Measurements from ENCODE around the gene RFK. TPM values are rescaled to one million over a fixed set of nuclear protein-coding genes. Genes with fewer than 3 reads are reported as not detected.
A peak's percentile ranks its signal among the peaks of the same experiment; 100 is the strongest.

Gene RFK
- total RNA-seq, 4 donors from 2014 or later: 18.0 to 48.3 (median 24.9) TPM

- TF ChIP-seq POLR2A (IDR thresholded peaks at IDR 0.05): no peak
- TF ChIP-seq, protein P1, sequence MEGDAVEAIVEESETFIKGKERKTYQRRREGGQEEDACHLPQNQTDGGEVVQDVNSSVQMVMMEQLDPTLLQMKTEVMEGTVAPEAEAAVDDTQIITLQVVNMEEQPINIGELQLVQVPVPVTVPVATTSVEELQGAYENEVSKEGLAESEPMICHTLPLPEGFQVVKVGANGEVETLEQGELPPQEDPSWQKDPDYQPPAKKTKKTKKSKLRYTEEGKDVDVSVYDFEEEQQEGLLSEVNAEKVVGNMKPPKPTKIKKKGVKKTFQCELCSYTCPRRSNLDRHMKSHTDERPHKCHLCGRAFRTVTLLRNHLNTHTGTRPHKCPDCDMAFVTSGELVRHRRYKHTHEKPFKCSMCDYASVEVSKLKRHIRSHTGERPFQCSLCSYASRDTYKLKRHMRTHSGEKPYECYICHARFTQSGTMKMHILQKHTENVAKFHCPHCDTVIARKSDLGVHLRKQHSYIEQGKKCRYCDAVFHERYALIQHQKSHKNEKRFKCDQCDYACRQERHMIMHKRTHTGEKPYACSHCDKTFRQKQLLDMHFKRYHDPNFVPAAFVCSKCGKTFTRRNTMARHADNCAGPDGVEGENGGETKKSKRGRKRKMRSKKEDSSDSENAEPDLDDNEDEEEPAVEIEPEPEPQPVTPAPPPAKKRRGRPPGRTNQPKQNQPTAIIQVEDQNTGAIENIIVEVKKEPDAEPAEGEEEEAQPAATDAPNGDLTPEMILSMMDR (IDR thresholded peaks at IDR 0.05): no peak
- DNase-seq: no peak
- Histone ChIP-seq H3K36me3 (no peaks in the 10 kb centered on the region), H3K4me1 (peaks cover 0 to 19% (median 0%) of the 10 kb centered on the region in 4 donors), H3K9me3 (no peaks in the 10 kb centered on the region), H3K27ac (no peak overlapping the region), H3K4me3 (no peak overlapping the region), H3K27me3 (no peaks in the 10 kb centered on the region)
Measured at GRCh38 chr9:76404401-76404800, 10.2 kb upstream of the RFK start.

GRCh38 chr9:76403352-76403751, 9.1 kb upstream of the RFK start:
- peak overlapping the region in 1 of 4 donors; percentile 11 for H3K4me3 ChIP-seq
- TF ChIP-seq, protein P1 (IDR thresholded peaks at IDR 0.05): peak; percentile 35 to 84 (median 78)
- TF ChIP-seq POLR2A (IDR thresholded peaks at IDR 0.05): no peak
- no peaks in the 10 kb centered on the region for H3K9me3 ChIP-seq
- no peaks in the 10 kb centered on the region for H3K36me3 ChIP-seq
- no peaks in the 10 kb centered on the region for H3K27me3 ChIP-seq
- DNase-seq: no peak
- H3K27ac ChIP-seq: peak overlapping the region in 2 of 4 donors; percentile 39 to 50
- H3K4me1 ChIP-seq: peaks cover 0 to 19% (median 0%) of the 10 kb centered on the region in 4 donors

- Histone ChIP-seq H3K36me3 (no peaks in the 10 kb centered on the region), H3K27ac (peak overlapping the region in 2 of 4 donors; percentile 62 to 73), H3K27me3 (no peaks in the 10 kb centered on the region), H3K4me1 (peaks cover 0 to 19% (median 0%) of the 10 kb centered on the region in 4 donors), H3K4me3 (no peak overlapping the region), H3K9me3 (no peaks in the 10 kb centered on the region)
- peak in 1 of 3 donors; percentile 58 for DNase-seq
- TF ChIP-seq POLR2A (IDR thresholded peaks at IDR 0.05): no peak
- TF ChIP-seq, protein P1 (IDR thresholded peaks at IDR 0.05): peak in 3 of 6 experiments; percentile 25 to 34 (median 27)
Measured at GRCh38 chr9:76401580-76402354, 7.5 kb upstream of the RFK start.

- TF ChIP-seq, protein P1 (IDR thresholded peaks at IDR 0.05): no peak
- TF ChIP-seq POLR2A (IDR thresholded peaks at IDR 0.05): no peak
- H3K27ac ChIP-seq: peak overlapping the region in 2 of 4 donors; percentile 62 to 73
- no peaks in the 10 kb centered on the region for H3K36me3 ChIP-seq
- peaks cover 0 to 19% (median 0%) of the 10 kb centered on the region in 4 donors for H3K4me1 ChIP-seq
- no peak overlapping the region for H3K4me3 ChIP-seq
- no peaks in the 10 kb centered on the region for H3K27me3 ChIP-seq
- DNase-seq: no peak
- no peaks in the 10 kb centered on the region for H3K9me3 ChIP-seq
Measured at GRCh38 chr9:76401176-76401575, 7.0 kb upstream of the RFK start.

DNA sequence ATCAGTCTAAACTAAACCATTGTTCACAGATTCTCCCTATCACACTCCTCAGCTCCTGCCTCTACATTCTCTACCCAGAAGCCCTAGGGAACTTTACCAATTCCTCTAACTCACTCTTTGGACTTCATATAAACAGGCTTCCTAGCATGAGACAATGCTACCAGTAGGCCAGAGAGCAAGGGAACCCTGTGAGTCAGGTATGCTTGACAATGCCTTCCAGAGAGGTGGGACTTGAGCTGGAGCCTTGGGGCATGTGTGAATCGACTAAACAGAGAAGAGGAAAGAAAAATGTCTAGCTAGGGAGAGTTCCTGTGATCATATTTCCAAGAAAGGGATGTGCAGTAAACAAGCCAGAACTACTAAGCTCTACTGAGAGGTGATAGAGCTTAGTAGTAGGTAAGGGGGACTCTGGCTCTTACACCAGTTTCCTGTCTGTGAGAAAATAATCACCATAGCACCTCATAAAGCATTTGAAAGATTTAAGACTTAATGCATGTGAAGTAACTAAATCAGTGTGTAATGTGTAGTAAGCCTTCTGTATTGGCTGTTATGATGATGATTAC, 6.4 kb upstream of the RFK start:
- Histone ChIP-seq H3K4me1 (peaks cover 0 to 19% (median 0%) of the 10 kb centered on the region in 4 donors), H3K9me3 (no peaks in the 10 kb centered on the region), H3K27me3 (no peaks in the 10 kb centered on the region), H3K4me3 (no peak overlapping the region), H3K36me3 (no peaks in the 10 kb centered on the region), H3K27ac (no peak overlapping the region)
- DNase-seq: no peak
- TF ChIP-seq, protein P1 (IDR thresholded peaks at IDR 0.05): no peak
- TF ChIP-seq POLR2A (IDR thresholded peaks at IDR 0.05): no peak

Measured in Peyer's patch (tissue), 4 donors.